B cell (primary cell): ENCODE results near the gene DNAAF6.

Source experiments
- CTCF ChIP-seq: fragments of 200-600 bp; IDR thresholded peaks from one replicate; pipeline ENCODE4 v1.8.0; 2022; ENCODE audit warnings: antibody characterized with exemption, mild to moderate bottlenecking
- EZH2 ChIP-seq: IDR thresholded peaks from 2 replicates; pipeline ENCODE4 v1.6.1; 2012; ENCODE audit warnings: borderline replicate concordance, low read depth, mild to moderate bottlenecking, moderate library complexity, low read length; ENCODE audit not compliant: insufficient read depth, poor library complexity, severe bottlenecking

- TF ChIP-seq CTCF (no peak), EZH2 (no peak)
These were observed 678 bp downstream of the DNAAF6 start for GRCh38 chrX:107207089-107207488.
